B cell (primary cell): ENCODE results near the gene ABCC1. TPM values are rescaled to one million over a fixed set of nuclear protein-coding genes. Genes with fewer than 3 reads are reported as not detected.
"Not testable (repeated sequence)": the region's sequence is repeated elsewhere in the genome, so short reads cannot be mapped to it uniquely, and the experiment has no call there.

Experiments used
- ATAC-seq: fragments of 200-7000 bp; cut with Tn5 transposase; one replicate; pipeline ENCODE4 v1.10.0; 2021; ENCODE audit warnings: low read depth, mild to moderate bottlenecking, moderate number of reproducible peaks, moderate library complexity
- CTCF ChIA-PET: fragments of 350-600 bp; sonication (Branson Sonifier 250); formaldehyde crosslinking; loops from one replicate; lab custom pipeline; 2021; ENCODE audit warnings: antibody characterized with exemption, inconsistent platforms; lab: Charles Lee
- POLR2A ChIA-PET: fragments of 350-600 bp; sonication (Branson Sonifier 250); formaldehyde crosslinking; loops from one replicate; lab custom pipeline; 2021; ENCODE audit warnings: antibody characterized with exemption; lab: Charles Lee
- DNase-seq: peaks from one replicate; pipeline ENCODE4 v3.0.0; 2013
- H2AFZ ChIP-seq: 2 replicates; pipeline ENCODE4 v1.6.1; 2012; ENCODE audit warnings: mild to moderate bottlenecking, low read depth, low read length; ENCODE audit not compliant: insufficient read depth, poor library complexity, severe bottlenecking
- H3K27ac ChIP-seq, 2 donors: 1 replicate in 1 of 2; 2 replicates in 1 of 2; pipeline ENCODE4 v1.5.1; 2012 to 2013; ENCODE audit warnings: low read length in 2 of 2, mild to moderate bottlenecking in 2 of 2, moderate library complexity in 1 of 2
- H3K27me3 ChIP-seq, 4 experiments: fragments of 200-600 bp in 1 of 4; sonication (generic) in 1 of 4; replicated peaks in 1 of 4; 1 replicate in 2 of 4; 2 replicates in 2 of 4; pipeline versions ENCODE4 v1.6.1 to v1.7.0; 2013 to 2016; ENCODE audit warnings: low read length in 3 of 4, mild to moderate bottlenecking in 2 of 4, mixed read lengths in 1 of 4, moderate library complexity in 1 of 4; ENCODE audit not compliant: insufficient read depth in 4 of 4, control insufficient read depth in 3 of 4; ENCODE audit errors: control extremely low read depth in 1 of 4
- H3K36me3 ChIP-seq, 2 experiments: replicated peaks in 1 of 2; 1 replicate in 1 of 2; 2 replicates in 1 of 2; pipeline versions ENCODE4 v1.6.1 to v1.7.1; 2013; ENCODE audit warnings: low read length in 1 of 2; ENCODE audit not compliant: insufficient read depth in 2 of 2, control insufficient read depth in 1 of 2; ENCODE audit errors: control extremely low read depth in 1 of 2, extremely low read depth in 1 of 2
- H3K4me1 ChIP-seq, 2 donors: fragments of 200-600 bp in 1 of 2; sonication (generic) in 1 of 2; 1 replicate in 1 of 2; 2 replicates in 1 of 2; pipeline versions ENCODE4 v1.5.1 to v1.6.1; 2013 to 2017; ENCODE audit warnings: low read length in 2 of 2; ENCODE audit not compliant: control insufficient read depth in 2 of 2, insufficient read depth in 2 of 2
- H3K4me2 ChIP-seq: replicated peaks from 2 replicates; pipeline ENCODE3; 2012; ENCODE audit warnings: mild to moderate bottlenecking, low read depth, low read length; ENCODE audit not compliant: poor library complexity, severe bottlenecking
- H3K4me3 ChIP-seq, 5 experiments: fragments of 200-600 bp in 1 of 5; sonication (generic) in 1 of 5; 1 replicate in 3 of 5; 2 replicates in 2 of 5; pipeline versions ENCODE4 v1.5.1 to v1.7.0; 2011 to 2016; ENCODE audit warnings: low read length in 4 of 5, mild to moderate bottlenecking in 4 of 5, low read depth in 2 of 5, control low read depth in 1 of 5, moderate library complexity in 1 of 5; ENCODE audit not compliant: insufficient read depth in 1 of 5; ENCODE audit errors: control extremely low read depth in 1 of 5, extremely low read depth in 1 of 5
- H3K79me2 ChIP-seq: fragments of 200-600 bp; sonication (generic); one replicate; pipeline ENCODE4 v1.6.0; 2016; ENCODE audit warnings: low read length; ENCODE audit not compliant: control insufficient read depth, insufficient read depth
- H3K9ac ChIP-seq: fragments of 200-600 bp; sonication (generic); 2 replicates; pipeline ENCODE4 v1.6.1; 2017; ENCODE audit warnings: mild to moderate bottlenecking, low read length, moderate library complexity
- H3K9me3 ChIP-seq, 3 donors: one replicate each; pipeline versions ENCODE4 v1.6.1 to v1.7.1; 2013; ENCODE audit warnings: low read length in 2 of 3; ENCODE audit not compliant: control insufficient read depth in 2 of 3, insufficient read depth in 1 of 3; ENCODE audit errors: control extremely low read depth in 1 of 3
- H4K20me1 ChIP-seq: 2 replicates; pipeline ENCODE4 v1.6.0; 2012; ENCODE audit warnings: mild to moderate bottlenecking, low read length; ENCODE audit not compliant: insufficient read depth, control insufficient read depth, poor library complexity, severe bottlenecking
- H3K27ac Mint-ChIP-seq: one replicate; pipeline ENCODE4 v1.8.0; 2021; ENCODE audit warnings: mixed read lengths
- H3K27me3 Mint-ChIP-seq: one replicate; pipeline ENCODE4 v1.8.0; 2021; ENCODE audit warnings: mixed read lengths
- H3K4me1 Mint-ChIP-seq: one replicate; pipeline ENCODE4 v1.8.0; 2021; ENCODE audit warnings: mixed read lengths
- H3K4me3 Mint-ChIP-seq: one replicate; pipeline ENCODE4 v1.8.0; 2021; ENCODE audit warnings: mixed read lengths
- H3K9me3 Mint-ChIP-seq: one replicate; pipeline ENCODE4 v1.8.0; 2022; ENCODE audit warnings: mixed read lengths; ENCODE audit not compliant: insufficient read depth
- CTCF ChIP-seq: fragments of 200-600 bp; IDR thresholded peaks from one replicate; pipeline ENCODE4 v1.8.0; 2022; ENCODE audit warnings: antibody characterized with exemption, mild to moderate bottlenecking
- EZH2 ChIP-seq: IDR thresholded peaks from 2 replicates; pipeline ENCODE4 v1.6.1; 2012; ENCODE audit warnings: borderline replicate concordance, low read depth, mild to moderate bottlenecking, moderate library complexity, low read length; ENCODE audit not compliant: insufficient read depth, poor library complexity, severe bottlenecking
- WGBS: methylation state at CpG from one replicate; pipeline ENCODE4 v1.1.5; 2013; ENCODE audit warnings: missing lambda C conversion rate; ENCODE audit not compliant: insufficient coverage; 5-methylcytosine and 5-hydroxymethylcytosine counted together
- intact Hi-C: fragments of 100-400 bp; cut with micrococcal nuclease; formaldehyde crosslinking; loops from one replicate; pipeline ENCODE4 v1.10.0; 2022
- polyA plus RNA-seq: library from polyadenylated mRNA; depleted of rRNA; stranded (reverse); fragments of >200 nt; gene quantifications from 2 replicates; pipeline ENCODE4 v1.2.3, GENCODE V29; 2012
- total RNA-seq, 2 donors: library from RNA; stranded (reverse); fragments of 120-200 nt in 1 of 2; gene quantifications; 1 replicate in 1 of 2; 2 replicates in 1 of 2; pipeline versions ENCODE4 v1.2.3 to v1.2.4, GENCODE V29; 2013 to 2022

The ABCC1 gene
- total and polyA plus RNA-seq, 2 donors (not counting 1 experiment from before 2014, with no cell fraction given): 21.8 to 73.0 TPM

GRCh38 chr16:16104804-16105141, 155.4 kb downstream of the ABCC1 start:
- H3K4me2 ChIP-seq, H3K9ac ChIP-seq, H3K27me3 Mint-ChIP-seq, POLR2A ChIA-PET, H3K27me3 ChIP-seq, H4K20me1 ChIP-seq, H3K4me3 Mint-ChIP-seq, H3K9me3 Mint-ChIP-seq, H2AFZ ChIP-seq, H3K4me3 ChIP-seq, H3K9me3 ChIP-seq, intact Hi-C loops, H3K27ac ChIP-seq, H3K79me2 ChIP-seq, DNase-seq, ATAC-seq: not testable (repeated sequence)
- peaks cover 8 to 31% of the 10 kb centered on the region in 2 experiments for H3K36me3 ChIP-seq
- CTCF ChIA-PET: interaction anchor here (1.1 kb wide), 1 partner anchor 15 kb away, joined by 3 read pairs; no protein-coding TSS in a partner anchor
- Mint-ChIP-seq H3K27ac (peak overlapping the region; percentile 68), H3K4me1 (peaks cover 36% of the 10 kb centered on the region)
- WGBS: 96% methylated on average over 16 of the region's 21 CpGs
- peaks cover 12 to 28% of the 10 kb centered on the region in 2 donors for H3K4me1 ChIP-seq

GRCh38 chr16:16105646-16106045, 156.2 kb downstream of the ABCC1 start:
- no peaks in the 10 kb centered on the region for H3K9me3 ChIP-seq
- H3K36me3 ChIP-seq: peaks cover 8 to 34% of the 10 kb centered on the region in 2 experiments
- no peak overlapping the region for H3K4me3 Mint-ChIP-seq
- H4K20me1 ChIP-seq: no peaks in the 10 kb centered on the region
- CTCF ChIA-PET: interaction anchor here (0.9 to 1.1 kb wide), 2 partner anchors 14 to 231 kb away, joined by 3 read pairs; no protein-coding TSS in a partner anchor
- H3K27me3 Mint-ChIP-seq: no peaks in the 10 kb centered on the region
- no peak overlapping the region for H3K4me3 ChIP-seq
- DNase-seq (no peak), ATAC-seq (no peak)
- WGBS: 85% methylated on average over 6 of the region's 14 CpGs
- no peaks in the 10 kb centered on the region for H3K9me3 Mint-ChIP-seq
- intact Hi-C loops: no loop called here
- H3K4me1 Mint-ChIP-seq: peaks cover 28% of the 10 kb centered on the region
- POLR2A ChIA-PET: no interaction called here
- no peak for TF ChIP-seq EZH2
- no peak for TF ChIP-seq CTCF
- H3K27ac ChIP-seq: no peak overlapping the region
- H3K4me2 ChIP-seq: no peak overlapping the region
- no peak overlapping the region for H3K9ac ChIP-seq
- H3K4me1 ChIP-seq: peaks cover 4 to 19% of the 10 kb centered on the region in 2 donors
- H3K27me3 ChIP-seq: no peaks in the 10 kb centered on the region
- peak overlapping the region; percentile 59 for H3K27ac Mint-ChIP-seq
- no peak overlapping the region for H2AFZ ChIP-seq
- no peaks in the 10 kb centered on the region for H3K79me2 ChIP-seq
